Endothelial cell of umbilical vein (primary cell): ENCODE measurements around the gene SCARF2.

Experiments
- CTCF ChIP-seq, 2 donors: IDR thresholded peaks; 1 replicate in 1 of 2; 2 replicates in 1 of 2; pipeline ENCODE4 v1.5.1; 2011; ENCODE audit warnings: low read length in 2 of 2, mild to moderate bottlenecking in 2 of 2, moderate library complexity in 2 of 2, control low read depth in 1 of 2, inconsistent platforms in 1 of 2, low read depth in 1 of 2; ENCODE audit not compliant: insufficient read depth in 1 of 2; ENCODE audit errors: extremely low read depth in 1 of 2
- EZH2 ChIP-seq: IDR thresholded peaks from 2 replicates; pipeline ENCODE4 v1.6.1; 2012; ENCODE audit warnings: borderline replicate concordance, low read depth, mild to moderate bottlenecking, moderate library complexity, low read length, inconsistent platforms; ENCODE audit not compliant: severe bottlenecking
- FOS ChIP-seq: IDR thresholded peaks from 2 replicates; pipeline ENCODE4 v1.6.1; 2011; ENCODE audit warnings: mild to moderate bottlenecking, low read length, moderate library complexity, borderline replicate concordance; ENCODE audit not compliant: insufficient read depth
- GATA2 ChIP-seq: IDR thresholded peaks from 2 replicates; pipeline ENCODE4 v1.7.0; 2011; ENCODE audit warnings: low read depth, mild to moderate bottlenecking, moderate library complexity, mixed read lengths, low read length; ENCODE audit not compliant: insufficient read length, insufficient read depth
- JUN ChIP-seq: IDR thresholded peaks from 2 replicates; pipeline ENCODE4 v1.6.1; 2011; ENCODE audit warnings: borderline replicate concordance, low read depth; ENCODE audit not compliant: insufficient read length, insufficient read depth
- MAX ChIP-seq: IDR thresholded peaks from 2 replicates; pipeline ENCODE4 v1.6.1; 2011; ENCODE audit not compliant: insufficient read depth, insufficient read length
- POLR2A ChIP-seq: IDR thresholded peaks from 2 replicates; pipeline ENCODE4 v1.6.1; 2012; ENCODE audit warnings: low read depth, mild to moderate bottlenecking, control low read depth, low read length
- POLR2AphosphoS5 ChIP-seq: IDR thresholded peaks from 2 replicates; pipeline ENCODE4 v1.6.1; 2012; ENCODE audit warnings: low read depth, mild to moderate bottlenecking, control low read depth, low read length, moderate library complexity; ENCODE audit not compliant: insufficient read depth

GRCh38 chr22:20448630-20449029, 11.0 kb upstream of the SCARF2 start:
- TF ChIP-seq EZH2 (no peak), POLR2A (no peak), CTCF (IDR thresholded peaks at IDR 0.05; ENCODE audit: extremely low read depth in 1 of 2, insufficient read depth in 1 of 2, low read depth in 1 of 2, low read length in 2 of 2) (no peak), POLR2AphosphoS5 (no peak), MAX (no peak), FOS (no peak), JUN (no peak), GATA2 (no peak)
